ENCODE data around the gene SORT1. TPM values are rescaled to one million over a fixed set of nuclear protein-coding genes. Genes with fewer than 3 reads are reported as not detected.

SORT1 gene
- total and polyA plus RNA-seq, 2 of the 8 experiments (the other 6 are each of a cell fraction or from before 2014, with no cell fraction given): 18.7 to 69.6 TPM

GRCh38 chr1:109379422-109379821, 18.3 kb downstream of the SORT1 start:
- H3K27me3 ChIP-seq (replicated peaks in 1 of 4; ENCODE audit: control insufficient read depth in 3 of 4, extremely low read depth in 1 of 4, insufficient read depth in 3 of 4, low read length in 3 of 4): no peaks in the 10 kb centered on the region
- H3K56ac ChIP-seq (replicated peaks; ENCODE audit: insufficient read length, low read depth, low read length): no peak overlapping the region
- DNase-seq (ENCODE audit: low read depth in 1 of 2, low spot score in 2 of 2) (no peak), FAIRE-seq (no peak)
- no peak overlapping the region for H3K14ac ChIP-seq (ENCODE audit: insufficient read length)
- H2BK5ac ChIP-seq (ENCODE audit: low read depth, low read length): no peak overlapping the region
- H3K79me1 ChIP-seq (ENCODE audit: low read depth, low read length): peaks cover 3% of the 10 kb centered on the region; the same call in 1 of the 2 replicates
- no peaks in the 10 kb centered on the region; the same call in 1 of the 2 replicates for H3K23me2 ChIP-seq (ENCODE audit: low read depth, low read length)
- POLR2A ChIA-PET (ENCODE audit: partially characterized antibody): interaction anchor here (1.2 to 1.7 kb wide), 2 partner anchors 10 to 19 kb away, joined by 5 to 6 read pairs; no protein-coding TSS in a partner anchor
- H4K20me1 ChIP-seq (replicated peaks in 1 of 2; ENCODE audit: control insufficient read depth in 1 of 2, insufficient read depth in 2 of 2, low read length in 2 of 2): peaks cover 0 to 8% of the 10 kb centered on the region in 2 experiments
- H4K5ac ChIP-seq (ENCODE audit: insufficient read length, low read depth, low read length): no peak overlapping the region
- TF ChIP-seq KDM5A (IDR thresholded peaks at IDR 0.05; ENCODE audit: low read length): no peak
- no peak for TF ChIP-seq BACH1 (IDR thresholded peaks at IDR 0.05; ENCODE audit: low read length)
- peaks cover 3 to 83% of the 10 kb centered on the region in 2 experiments; a peak in 3 of 4 replicates for H3K79me2 ChIP-seq (ENCODE audit: control insufficient read depth in 1 of 2, insufficient read depth in 2 of 2, low read length in 2 of 2)
- H2BK120ac ChIP-seq (replicated peaks; ENCODE audit: low read depth, low read length): no peak overlapping the region
- CTCF ChIA-PET (ENCODE audit: partially characterized antibody): interaction anchor here (0.5 to 3.7 kb wide), 5 partner anchors 13 to 220 kb away, joined by 3 to 26 read pairs (median 4); partner anchors contain the start of gene SORT1
- no peak overlapping the region for H3K27ac ChIP-seq (ENCODE audit: low read depth, low read length)
- H3K4ac ChIP-seq (replicated peaks; ENCODE audit: insufficient read length, low read depth, low read length): no peak overlapping the region
- H3K4me1 ChIP-seq (replicated peaks in 1 of 4; ENCODE audit: control insufficient read depth in 3 of 4, insufficient read depth in 4 of 4, low read length in 3 of 4): peaks cover 0 to 14% (median 3%) of the 10 kb centered on the region in 4 experiments; a peak in 3 of 7 replicates
- H2BK15ac ChIP-seq (ENCODE audit: low read length): no peak overlapping the region
- no peak overlapping the region for H4K8ac ChIP-seq (ENCODE audit: extremely low read depth, insufficient read depth, low read length)
- H4K91ac ChIP-seq (replicated peaks; ENCODE audit: insufficient read length, low read length): no peak overlapping the region
- no peak overlapping the region for H3K4me2 ChIP-seq (ENCODE audit: insufficient read depth in 1 of 2, low read depth in 2 of 2, low read length in 2 of 2)
- H3K4me3 ChIP-seq (ENCODE audit: extremely low read depth in 1 of 4, insufficient read depth in 2 of 4, low read depth in 3 of 4, low read length in 4 of 4): no peak overlapping the region
- no peaks in the 10 kb centered on the region for H3K36me3 ChIP-seq (ENCODE audit: control insufficient read depth in 2 of 4, insufficient read depth in 4 of 4, low read length in 3 of 4)
- H3K23ac ChIP-seq (ENCODE audit: insufficient read length): no peak overlapping the region
- H2AK5ac ChIP-seq (ENCODE audit: low read depth, low read length): no peak overlapping the region
- H2BK20ac ChIP-seq (ENCODE audit: low read length): no peak overlapping the region
- H3K9ac ChIP-seq (replicated peaks in 1 of 4; ENCODE audit: extremely low read depth in 1 of 4, low read depth in 3 of 4, low read length in 3 of 4): no peak overlapping the region
- WGBS, 2 experiments (ENCODE audit: extremely low coverage in 1 of 2, insufficient coverage in 1 of 2, insufficient read length in 1 of 2, insufficient replicate concordance in 2 of 2, low coverage in 1 of 2, low lambda C conversion rate in 2 of 2, missing lambda C conversion rate in 1 of 2): 88% methylated on average over 3 of the region's 3 CpGs; no CpG with 5 or more reads in 1 of the 2 experiments
- H3K18ac ChIP-seq (ENCODE audit: extremely low read depth, low read length): no peak overlapping the region
- no peak overlapping the region for H2BK12ac ChIP-seq (ENCODE audit: low read depth, low read length)
- no peaks in the 10 kb centered on the region for H3K9me3 ChIP-seq (ENCODE audit: insufficient read depth in 2 of 2, low read depth in 1 of 2, low read length in 1 of 2)
- H2AFZ ChIP-seq (ENCODE audit: low read length): no peak overlapping the region
